ENCODE measurements around the gene PSMB5.
A peak's percentile ranks its signal among the peaks of the same experiment; 100 is the strongest.

The PSMB5 gene

GRCh38 chr14:23034498-23035302 lies at the start of gene PSMB5:
PSMB5 (minus strand) TSS chr14:23034900; CDS start chr14:23034881, 19 bp downstream.
- no peak for TF ChIP-seq CTCF (IDR thresholded peaks at IDR 0.05; ENCODE audit: extremely low read depth, missing control alignments)
- peak; percentile 89 for DNase-seq (ENCODE audit: low spot score)

- DNase-seq (ENCODE audit: low spot score) = no peak
- no peak for TF ChIP-seq CTCF (IDR thresholded peaks at IDR 0.05; ENCODE audit: extremely low read depth, missing control alignments)
Measured at GRCh38 chr14:23080474-23080873, 45.8 kb upstream of the PSMB5 start.

- no peak for TF ChIP-seq CTCF (IDR thresholded peaks at IDR 0.05; ENCODE audit: extremely low read depth, missing control alignments)
- DNase-seq (ENCODE audit: low spot score) = no peak
Measured at GRCh38 chr14:23079716-23080115, 45.0 kb upstream of the PSMB5 start.

GRCh38 chr14:23078692-23079116 lies 44.0 kb upstream of the PSMB5 start:
- TF ChIP-seq CTCF (IDR thresholded peaks at IDR 0.05; ENCODE audit: extremely low read depth, missing control alignments) = no peak
- DNase-seq (ENCODE audit: low spot score) = no peak

- TF ChIP-seq CTCF (IDR thresholded peaks at IDR 0.05; ENCODE audit: extremely low read depth, missing control alignments) = no peak
- DNase-seq (ENCODE audit: low spot score) = no peak
Measured at GRCh38 chr14:23077962-23078361, 43.3 kb upstream of the PSMB5 start.

- no peak for DNase-seq (ENCODE audit: low spot score)
- TF ChIP-seq CTCF (IDR thresholded peaks at IDR 0.05; ENCODE audit: extremely low read depth, missing control alignments) = peak; percentile 45
Measured at GRCh38 chr14:23076785-23077408, 42.2 kb upstream of the PSMB5 start.

GRCh38 chr14:23074906-23075305 lies 40.2 kb upstream of the PSMB5 start:
- DNase-seq (ENCODE audit: low spot score) = no peak
- no peak for TF ChIP-seq CTCF (IDR thresholded peaks at IDR 0.05; ENCODE audit: extremely low read depth, missing control alignments)

All from GM20000 (cell line).